ENCODE measurements around the gene ATP5IF1.

ATP5IF1 gene

DNA sequence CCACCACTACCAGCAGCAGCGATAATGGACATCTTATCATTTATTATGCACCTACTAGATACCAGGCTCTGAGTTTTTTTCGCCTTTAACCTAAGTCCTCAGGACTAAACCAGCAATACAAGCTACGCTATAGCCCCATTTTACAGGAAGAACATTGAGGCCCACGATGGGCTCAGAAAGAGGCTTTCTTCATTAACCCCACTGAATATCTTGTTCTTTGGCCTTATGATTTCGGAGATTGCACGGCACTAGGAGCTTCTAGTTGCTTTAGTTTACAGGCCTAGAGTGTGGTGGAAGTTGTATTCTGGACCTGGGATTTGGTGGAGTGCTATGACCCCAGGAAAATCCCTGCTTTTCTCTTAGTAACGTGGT is 24.9 kb downstream of the ATP5IF1 start:
- peak overlapping the region; percentile 75 for H3K27ac ChIP-seq (ENCODE audit: low read depth, low read length)
- peak overlapping the region; percentile 37 to 74 (median 49) for H3K9ac ChIP-seq (ENCODE audit: low read length in 5 of 5)
- H3K4me1 ChIP-seq (ENCODE audit: control insufficient read depth in 5 of 5, insufficient read depth in 5 of 5, low read length in 5 of 5): peaks cover 6 to 53% (median 44%) of the 10 kb centered on the region in 5 donors
- no peaks in the 10 kb centered on the region for H3K9me3 ChIP-seq (ENCODE audit: control insufficient read depth in 5 of 5, low read length in 5 of 5)
- no peaks in the 10 kb centered on the region for H3K36me3 ChIP-seq (ENCODE audit: control insufficient read depth in 5 of 5, insufficient read depth in 5 of 5, low read length in 5 of 5)
- no peaks in the 10 kb centered on the region for H3K27me3 ChIP-seq (ENCODE audit: control insufficient read depth in 5 of 5, insufficient read depth in 4 of 5, low read length in 5 of 5)
- peak overlapping the region; percentile 79 to 96 (median 92) for H3K4me3 ChIP-seq (ENCODE audit: low read depth in 1 of 5, low read length in 5 of 5)

DNA sequence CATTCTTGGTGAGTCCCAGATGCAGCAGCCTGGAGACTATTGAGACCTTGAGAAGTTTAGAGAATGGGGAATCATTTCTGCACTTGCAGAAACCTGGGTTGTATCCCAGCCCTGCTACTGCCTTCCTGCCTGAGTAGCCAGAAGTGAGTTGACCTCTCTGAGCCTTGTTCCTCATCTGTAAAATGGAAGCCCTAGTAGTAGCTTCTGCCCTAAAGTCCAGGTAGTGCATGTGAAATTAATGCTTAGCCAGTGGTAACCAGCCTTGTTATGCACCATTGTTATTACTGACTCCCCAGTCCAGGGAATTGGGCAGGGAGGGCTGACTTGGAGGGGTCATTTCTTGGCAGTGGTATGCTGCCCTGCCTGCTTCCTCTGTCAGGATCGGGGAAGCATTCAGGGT is 29.0 kb downstream of the ATP5IF1 start:
- Histone ChIP-seq H3K4me1 (ENCODE audit: control insufficient read depth in 5 of 5, insufficient read depth in 5 of 5, low read length in 5 of 5) (peaks cover 8 to 65% (median 50%) of the 10 kb centered on the region in 5 donors), H3K27ac (ENCODE audit: low read depth, low read length) (no peak overlapping the region), H3K9me3 (ENCODE audit: control insufficient read depth in 5 of 5, low read length in 5 of 5) (no peaks in the 10 kb centered on the region), H3K9ac (ENCODE audit: low read length in 5 of 5) (no peak overlapping the region), H3K4me3 (ENCODE audit: low read depth in 1 of 5, low read length in 5 of 5) (no peak overlapping the region), H3K27me3 (ENCODE audit: control insufficient read depth in 5 of 5, insufficient read depth in 4 of 5, low read length in 5 of 5) (no peaks in the 10 kb centered on the region), H3K36me3 (ENCODE audit: control insufficient read depth in 5 of 5, insufficient read depth in 5 of 5, low read length in 5 of 5) (peaks cover 0 to 3% (median 0%) of the 10 kb centered on the region in 5 donors)

DNA sequence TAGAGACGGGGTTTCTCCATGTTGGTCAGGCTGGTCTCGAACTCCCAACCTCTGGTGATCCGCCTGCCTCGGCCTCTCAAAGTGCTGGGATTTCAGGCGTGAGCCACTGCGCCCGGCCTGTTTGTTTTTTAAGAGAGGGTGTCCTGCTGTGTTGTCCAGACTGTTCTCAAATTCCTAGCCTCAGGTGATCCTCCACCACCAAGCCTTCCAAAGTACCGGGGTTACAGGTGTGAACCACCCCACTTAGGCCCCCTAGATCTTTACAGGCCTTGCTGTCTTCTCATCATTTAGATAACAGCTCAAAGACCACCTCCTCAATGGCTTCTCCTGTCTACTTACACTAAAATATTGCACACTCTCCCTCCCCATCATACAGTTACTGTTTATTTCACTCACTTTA is 29.7 kb downstream of the ATP5IF1 start:
- Histone ChIP-seq H3K4me3 (ENCODE audit: low read depth in 1 of 5, low read length in 5 of 5) (no peak overlapping the region), H3K36me3 (ENCODE audit: control insufficient read depth in 5 of 5, insufficient read depth in 5 of 5, low read length in 5 of 5) (peaks cover 0 to 4% (median 0%) of the 10 kb centered on the region in 5 donors), H3K27me3 (ENCODE audit: control insufficient read depth in 5 of 5, insufficient read depth in 4 of 5, low read length in 5 of 5) (no peaks in the 10 kb centered on the region), H3K27ac (ENCODE audit: low read depth, low read length) (no peak overlapping the region), H3K9ac (ENCODE audit: low read length in 5 of 5) (peak overlapping the region in 1 of 5 donors; percentile 26), H3K4me1 (ENCODE audit: control insufficient read depth in 5 of 5, insufficient read depth in 5 of 5, low read length in 5 of 5) (peaks cover 8 to 64% (median 49%) of the 10 kb centered on the region in 5 donors), H3K9me3 (ENCODE audit: control insufficient read depth in 5 of 5, low read length in 5 of 5) (no peaks in the 10 kb centered on the region)

DNA sequence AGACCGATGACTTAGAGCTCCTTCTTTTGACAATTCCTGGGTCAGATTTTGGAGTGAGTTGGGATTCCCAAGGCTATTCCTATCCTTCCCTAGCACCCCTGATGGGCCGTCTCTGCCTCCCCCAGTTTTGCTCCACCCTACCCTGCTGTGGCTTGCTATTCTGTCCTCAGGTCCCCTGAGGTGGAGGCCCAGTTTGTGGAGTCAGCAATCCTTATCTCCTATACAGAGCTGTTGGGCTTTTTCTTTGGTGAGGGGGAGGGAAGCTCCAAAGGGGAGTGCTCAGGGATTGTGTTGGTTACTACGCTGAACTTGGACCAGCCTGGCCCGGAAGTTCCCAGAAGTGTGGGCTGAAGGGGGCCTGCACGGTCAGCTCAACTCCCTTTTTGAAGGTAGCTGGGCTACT is 31.0 kb downstream of the ATP5IF1 start:
- peak overlapping the region; percentile 23 for H3K27ac ChIP-seq (ENCODE audit: low read depth, low read length)

DNA sequence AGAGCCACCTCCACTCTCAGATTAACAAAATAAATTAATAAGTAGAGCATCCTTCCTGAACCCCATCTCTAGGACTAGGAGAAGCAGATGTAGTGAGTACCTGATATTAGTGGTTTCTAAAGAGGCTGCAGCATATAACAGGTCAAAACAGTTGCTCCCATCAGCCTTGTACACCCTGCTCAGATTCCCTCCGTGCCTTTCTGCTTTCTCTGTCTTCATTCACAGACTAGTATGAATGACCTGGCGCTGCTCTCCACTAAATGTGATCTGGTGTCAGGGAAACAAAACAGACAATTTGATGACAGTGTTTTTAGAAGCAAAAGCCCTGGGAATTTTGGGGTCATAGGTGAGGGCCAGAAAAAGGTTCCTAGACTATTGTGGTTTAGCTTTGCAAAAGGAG is 31.7 kb downstream of the ATP5IF1 start:
- no peak overlapping the region for H3K4me3 ChIP-seq (ENCODE audit: low read depth in 1 of 5, low read length in 5 of 5)
- H3K27ac ChIP-seq (ENCODE audit: low read depth, low read length): peak overlapping the region; percentile 23
- no peaks in the 10 kb centered on the region for H3K27me3 ChIP-seq (ENCODE audit: control insufficient read depth in 5 of 5, insufficient read depth in 4 of 5, low read length in 5 of 5)
- no peaks in the 10 kb centered on the region for H3K9me3 ChIP-seq (ENCODE audit: control insufficient read depth in 5 of 5, low read length in 5 of 5)
- H3K36me3 ChIP-seq (ENCODE audit: control insufficient read depth in 5 of 5, insufficient read depth in 5 of 5, low read length in 5 of 5): peaks cover 3 to 23% (median 14%) of the 10 kb centered on the region in 5 donors
- peaks cover 5 to 45% (median 33%) of the 10 kb centered on the region in 5 donors for H3K4me1 ChIP-seq (ENCODE audit: control insufficient read depth in 5 of 5, insufficient read depth in 5 of 5, low read length in 5 of 5)
- H3K9ac ChIP-seq (ENCODE audit: low read length in 5 of 5): peak overlapping the region in 1 of 5 donors; percentile 48

More for the DNA sequence above, 31.0 kb downstream of the ATP5IF1 start:
- Histone ChIP-seq H3K27me3 (ENCODE audit: control insufficient read depth in 5 of 5, insufficient read depth in 4 of 5, low read length in 5 of 5) (no peaks in the 10 kb centered on the region), H3K9ac (ENCODE audit: low read length in 5 of 5) (peak overlapping the region in 4 of 5 donors; percentile 19 to 52 (median 39)), H3K4me3 (ENCODE audit: low read depth in 1 of 5, low read length in 5 of 5) (no peak overlapping the region), H3K9me3 (ENCODE audit: control insufficient read depth in 5 of 5, low read length in 5 of 5) (no peaks in the 10 kb centered on the region), H3K36me3 (ENCODE audit: control insufficient read depth in 5 of 5, insufficient read depth in 5 of 5, low read length in 5 of 5) (peaks cover 3 to 15% (median 7%) of the 10 kb centered on the region in 5 donors), H3K4me1 (ENCODE audit: control insufficient read depth in 5 of 5, insufficient read depth in 5 of 5, low read length in 5 of 5) (peaks cover 5 to 52% (median 36%) of the 10 kb centered on the region in 5 donors)

DNA sequence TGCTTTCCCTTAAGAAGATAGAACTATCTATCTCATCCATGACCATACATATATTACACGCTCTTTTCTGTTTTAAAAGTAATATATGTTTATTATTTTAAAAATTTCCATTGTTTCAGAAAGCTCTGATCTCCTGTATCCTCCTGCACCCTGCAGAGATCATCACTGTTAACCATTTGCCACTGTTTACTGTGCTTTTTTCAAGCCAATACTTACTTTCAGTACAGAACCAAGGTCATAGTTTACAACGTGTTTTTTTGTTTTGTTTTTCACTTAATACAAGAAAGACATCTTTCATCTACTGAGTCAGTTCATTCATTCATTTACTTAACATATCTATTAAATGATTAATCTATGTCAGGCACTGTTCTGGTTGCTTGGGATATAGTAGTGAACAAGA is 33.6 kb downstream of the ATP5IF1 start:
- Histone ChIP-seq H3K9me3 (ENCODE audit: control insufficient read depth in 5 of 5, low read length in 5 of 5) (no peaks in the 10 kb centered on the region), H3K4me3 (ENCODE audit: low read depth in 1 of 5, low read length in 5 of 5) (no peak overlapping the region), H3K27ac (ENCODE audit: low read depth, low read length) (no peak overlapping the region), H3K36me3 (ENCODE audit: control insufficient read depth in 5 of 5, insufficient read depth in 5 of 5, low read length in 5 of 5) (peaks cover 5 to 41% (median 33%) of the 10 kb centered on the region in 5 donors), H3K9ac (ENCODE audit: low read length in 5 of 5) (no peak overlapping the region), H3K4me1 (ENCODE audit: control insufficient read depth in 5 of 5, insufficient read depth in 5 of 5, low read length in 5 of 5) (peaks cover 2 to 31% (median 21%) of the 10 kb centered on the region in 5 donors), H3K27me3 (ENCODE audit: control insufficient read depth in 5 of 5, insufficient read depth in 4 of 5, low read length in 5 of 5) (no peaks in the 10 kb centered on the region)

DNA sequence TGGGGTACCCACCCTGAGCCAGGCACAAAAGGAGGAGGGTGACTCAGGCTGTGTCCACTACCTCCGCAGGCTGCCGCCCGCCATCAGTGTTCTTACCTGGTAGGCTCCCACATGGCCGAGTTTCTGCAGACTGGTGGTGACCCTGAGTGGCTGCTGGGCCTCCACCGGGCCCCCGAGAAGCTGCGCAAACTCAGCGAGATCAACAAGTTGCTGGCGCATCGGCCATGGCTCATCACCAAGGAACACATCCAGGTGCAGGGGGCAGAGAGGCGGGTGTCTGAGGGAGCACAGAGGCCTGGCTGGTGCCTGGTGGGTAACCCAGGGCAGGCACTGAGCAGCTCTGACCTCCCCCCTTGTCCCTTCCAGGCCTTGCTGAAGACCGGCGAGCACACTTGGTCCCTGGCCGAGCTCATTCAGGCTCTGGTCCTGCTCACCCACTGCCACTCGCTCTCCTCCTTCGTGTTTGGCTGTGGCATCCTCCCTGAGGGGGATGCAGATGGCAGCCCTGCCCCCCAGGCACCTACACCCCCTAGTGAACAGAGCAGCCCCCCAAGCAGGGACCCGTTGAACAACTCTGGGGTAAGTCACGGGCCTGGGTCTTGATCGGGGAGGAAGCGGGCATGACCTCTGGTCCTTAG is 36.4 kb downstream of the ATP5IF1 start:
- peaks cover 9 to 64% (median 49%) of the 10 kb centered on the region in 5 donors for H3K36me3 ChIP-seq (ENCODE audit: control insufficient read depth in 5 of 5, insufficient read depth in 5 of 5, low read length in 5 of 5)
- H3K9ac ChIP-seq (ENCODE audit: low read length in 5 of 5): no peak overlapping the region
- peaks cover 0 to 6% (median 5%) of the 10 kb centered on the region in 5 donors for H3K4me1 ChIP-seq (ENCODE audit: control insufficient read depth in 5 of 5, insufficient read depth in 5 of 5, low read length in 5 of 5)
- H3K4me3 ChIP-seq (ENCODE audit: low read depth in 1 of 5, low read length in 5 of 5): no peak overlapping the region
- no peaks in the 10 kb centered on the region for H3K27me3 ChIP-seq (ENCODE audit: control insufficient read depth in 5 of 5, insufficient read depth in 4 of 5, low read length in 5 of 5)
- no peak overlapping the region for H3K27ac ChIP-seq (ENCODE audit: low read depth, low read length)
- H3K9me3 ChIP-seq (ENCODE audit: control insufficient read depth in 5 of 5, low read length in 5 of 5): no peaks in the 10 kb centered on the region

DNA sequence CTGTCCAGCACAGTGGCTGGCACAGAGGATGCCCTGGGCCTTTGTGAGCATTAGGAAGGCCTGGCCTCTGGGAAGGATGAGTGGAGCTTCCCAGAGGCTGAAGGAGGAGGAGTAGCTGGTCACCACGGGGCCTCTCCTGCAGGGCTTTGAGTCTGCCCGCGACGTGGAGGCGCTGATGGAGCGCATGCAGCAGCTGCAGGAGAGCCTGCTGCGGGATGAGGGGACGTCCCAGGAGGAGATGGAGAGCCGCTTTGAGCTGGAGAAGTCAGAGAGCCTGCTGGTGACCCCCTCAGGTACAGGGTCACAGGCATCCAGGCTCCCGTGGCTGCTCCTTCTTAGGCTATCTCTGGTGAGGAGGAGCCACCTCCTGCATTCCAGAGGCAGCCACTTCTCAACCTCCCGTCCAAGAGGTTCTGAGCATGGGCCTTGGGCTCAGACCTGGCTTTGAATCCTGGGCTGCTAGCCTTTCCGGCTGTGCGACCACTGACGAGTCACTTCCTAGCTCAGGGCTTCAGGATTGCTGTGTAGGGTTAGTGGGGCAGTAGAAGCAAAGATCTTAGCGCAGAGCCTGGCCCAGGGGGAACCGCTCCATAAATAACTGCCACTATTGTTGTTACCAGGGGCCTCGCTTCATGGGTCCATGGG is 37.4 kb downstream of the ATP5IF1 start:
- Histone ChIP-seq H3K36me3 (ENCODE audit: control insufficient read depth in 5 of 5, insufficient read depth in 5 of 5, low read length in 5 of 5) (peaks cover 12 to 73% (median 57%) of the 10 kb centered on the region in 5 donors), H3K9me3 (ENCODE audit: control insufficient read depth in 5 of 5, low read length in 5 of 5) (no peaks in the 10 kb centered on the region), H3K27ac (ENCODE audit: low read depth, low read length) (no peak overlapping the region), H3K4me3 (ENCODE audit: low read depth in 1 of 5, low read length in 5 of 5) (no peak overlapping the region), H3K9ac (ENCODE audit: low read length in 5 of 5) (no peak overlapping the region), H3K27me3 (ENCODE audit: control insufficient read depth in 5 of 5, insufficient read depth in 4 of 5, low read length in 5 of 5) (no peaks in the 10 kb centered on the region), H3K4me1 (ENCODE audit: control insufficient read depth in 5 of 5, insufficient read depth in 5 of 5, low read length in 5 of 5) (no peaks in the 10 kb centered on the region)

DNA sequence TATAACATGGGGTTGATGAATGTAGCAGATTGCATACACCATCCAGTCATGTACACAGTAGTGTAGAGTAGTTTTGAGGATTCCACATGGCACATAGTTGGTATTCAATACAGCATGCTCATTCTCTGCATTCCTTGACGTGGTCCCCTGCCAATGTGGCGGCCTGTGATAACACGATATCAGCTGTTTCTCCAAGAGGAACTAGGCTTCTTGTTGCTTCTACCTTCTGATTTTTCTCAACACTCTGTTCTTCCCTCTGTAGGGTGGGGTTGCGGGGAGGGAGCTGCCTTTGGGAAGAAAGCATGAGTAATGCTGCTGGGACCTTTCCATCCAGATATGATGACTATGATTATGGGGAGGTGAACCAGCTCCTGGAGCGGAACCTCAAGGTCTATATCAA is 42.8 kb downstream of the ATP5IF1 start:
- H3K36me3 ChIP-seq (ENCODE audit: control insufficient read depth in 5 of 5, insufficient read depth in 5 of 5, low read length in 5 of 5): peaks cover 10 to 73% (median 50%) of the 10 kb centered on the region in 5 donors
- H3K4me1 ChIP-seq (ENCODE audit: control insufficient read depth in 5 of 5, insufficient read depth in 5 of 5, low read length in 5 of 5): peaks cover 14 to 45% (median 41%) of the 10 kb centered on the region in 5 donors
- no peaks in the 10 kb centered on the region for H3K9me3 ChIP-seq (ENCODE audit: control insufficient read depth in 5 of 5, low read length in 5 of 5)
- no peaks in the 10 kb centered on the region for H3K27me3 ChIP-seq (ENCODE audit: control insufficient read depth in 5 of 5, insufficient read depth in 4 of 5, low read length in 5 of 5)
- peak overlapping the region; percentile 89 for H3K27ac ChIP-seq (ENCODE audit: low read depth, low read length)
- H3K4me3 ChIP-seq (ENCODE audit: low read depth in 1 of 5, low read length in 5 of 5): no peak overlapping the region
- no peak overlapping the region for H3K9ac ChIP-seq (ENCODE audit: low read length in 5 of 5)

DNA sequence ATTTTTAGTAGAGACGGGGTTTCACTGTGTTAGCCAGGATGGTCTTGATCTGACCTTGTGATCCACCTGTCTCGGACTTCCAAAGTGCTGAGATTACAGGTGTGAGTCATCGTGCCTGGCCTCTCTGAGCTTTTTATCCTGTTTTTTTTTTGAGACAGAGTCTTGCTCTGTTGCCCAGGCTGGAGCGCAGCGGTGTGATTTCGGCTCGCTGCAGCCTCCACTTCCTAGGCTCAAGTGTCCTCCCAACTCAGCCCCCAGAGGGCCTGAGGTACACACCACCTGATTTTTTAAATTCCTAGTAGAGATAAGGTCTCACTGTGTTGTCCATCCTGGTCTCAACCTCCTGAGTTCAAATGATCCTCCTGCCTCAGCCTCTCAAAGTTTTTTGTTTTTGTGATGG is 43.8 kb downstream of the ATP5IF1 start:
- Histone ChIP-seq H3K4me1 (ENCODE audit: control insufficient read depth in 5 of 5, insufficient read depth in 5 of 5, low read length in 5 of 5) (peaks cover 14 to 46% (median 46%) of the 10 kb centered on the region in 5 donors), H3K27me3 (ENCODE audit: control insufficient read depth in 5 of 5, insufficient read depth in 4 of 5, low read length in 5 of 5) (no peaks in the 10 kb centered on the region), H3K4me3 (ENCODE audit: low read depth in 1 of 5, low read length in 5 of 5) (no peak overlapping the region), H3K9ac (ENCODE audit: low read length in 5 of 5) (peak overlapping the region in 2 of 5 donors; percentile 24 to 61), H3K27ac (ENCODE audit: low read depth, low read length) (peak overlapping the region; percentile 89), H3K36me3 (ENCODE audit: control insufficient read depth in 5 of 5, insufficient read depth in 5 of 5, low read length in 5 of 5) (peaks cover 10 to 63% (median 41%) of the 10 kb centered on the region in 5 donors), H3K9me3 (ENCODE audit: control insufficient read depth in 5 of 5, low read length in 5 of 5) (no peaks in the 10 kb centered on the region)

All from subcutaneous abdominal adipose tissue (tissue), 5 donors.